Measurements from ENCODE around the gene PABPN1L. TPM values are rescaled to one million over a fixed set of nuclear protein-coding genes. Genes with fewer than 3 reads are reported as not detected.
"Not testable (repeated sequence)": the region's sequence is repeated elsewhere in the genome, so short reads cannot be mapped to it uniquely, and the experiment has no call there.

PABPN1L gene
- polyA plus RNA-seq, 1 donor: not detected

GRCh38 chr16:88900662-88901052, 34.2 kb upstream of the PABPN1L start:
- no peak for DNase-seq

- no peak for DNase-seq
Measured at GRCh38 chr16:88899901-88900661, 33.6 kb upstream of the PABPN1L start.

- DNase-seq: no peak
Measured at GRCh38 chr16:88897696-88898425, 31.4 kb upstream of the PABPN1L start.

GRCh38 chr16:88896238-88897070, 30.0 kb upstream of the PABPN1L start:
- no peak for DNase-seq

GRCh38 chr16:88895335-88895734, 28.9 kb upstream of the PABPN1L start:
- no peak for DNase-seq

GRCh38 chr16:88894681-88895300, 28.3 kb upstream of the PABPN1L start:
- no peak for DNase-seq

GRCh38 chr16:88894266-88894665, 27.8 kb upstream of the PABPN1L start:
- DNase-seq: not testable (repeated sequence)

- no peak for DNase-seq
Measured at GRCh38 chr16:88893127-88893968, 26.9 kb upstream of the PABPN1L start.

GRCh38 chr16:88892065-88892464, 25.6 kb upstream of the PABPN1L start:
- no peak for DNase-seq

- DNase-seq: no peak
Measured at GRCh38 chr16:88891083-88891482, 24.6 kb upstream of the PABPN1L start.

GRCh38 chr16:88889702-88890352, 23.4 kb upstream of the PABPN1L start:
- not testable (repeated sequence) for DNase-seq

GRCh38 chr16:88888461-88889387, 22.3 kb upstream of the PABPN1L start:
- DNase-seq: no peak

GRCh38 chr16:88888057-88888456, 21.6 kb upstream of the PABPN1L start:
- DNase-seq: no peak

- DNase-seq: peak; percentile 77
Measured at GRCh38 chr16:88886845-88887521, 20.5 kb upstream of the PABPN1L start.

GRCh38 chr16:88886420-88886844, 20.0 kb upstream of the PABPN1L start:
- DNase-seq: no peak

- no peak for DNase-seq
Measured at GRCh38 chr16:88885693-88886280, 19.3 kb upstream of the PABPN1L start.

- no peak for DNase-seq
Measured at GRCh38 chr16:88884569-88885271, 18.3 kb upstream of the PABPN1L start.

GRCh38 chr16:88883946-88884345, 17.5 kb upstream of the PABPN1L start:
- DNase-seq: no peak
